Kidney capillary endothelial cell (primary cell): ENCODE data around the gene SUPT3H.

Experiments
- DNase-seq: peaks from one replicate; pipeline ENCODE4 v3.0.0-alpha.2; 2018; ENCODE audit warnings: low spot score

Gene SUPT3H

GRCh38 chr6:45002390-45003105 is 375.2 kb downstream of the SUPT3H start:
- no peak for DNase-seq

- no peak for DNase-seq
Observed at GRCh38 chr6:45001663-45002062, 376.1 kb downstream of the SUPT3H start.

DNA sequence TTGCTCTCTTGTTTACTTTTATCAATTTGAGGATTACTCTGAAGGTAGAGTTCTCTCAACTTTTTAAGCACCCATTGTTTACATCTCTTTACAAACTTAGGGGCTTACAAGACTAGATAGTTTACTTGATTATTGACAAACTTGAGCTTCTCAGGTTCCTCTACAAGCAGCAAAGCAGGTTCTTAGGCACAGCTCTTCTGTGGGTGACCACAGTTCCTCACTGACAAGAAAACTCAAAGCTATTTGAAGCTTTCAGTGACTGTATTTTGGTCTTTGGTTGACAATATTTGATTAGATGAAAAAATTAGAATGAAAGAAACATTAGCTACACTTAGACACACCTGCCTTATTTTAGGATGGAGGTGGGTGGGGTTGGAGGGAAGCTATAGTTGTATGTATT is 376.9 kb downstream of the SUPT3H start:
- DNase-seq, result no peak

DNA sequence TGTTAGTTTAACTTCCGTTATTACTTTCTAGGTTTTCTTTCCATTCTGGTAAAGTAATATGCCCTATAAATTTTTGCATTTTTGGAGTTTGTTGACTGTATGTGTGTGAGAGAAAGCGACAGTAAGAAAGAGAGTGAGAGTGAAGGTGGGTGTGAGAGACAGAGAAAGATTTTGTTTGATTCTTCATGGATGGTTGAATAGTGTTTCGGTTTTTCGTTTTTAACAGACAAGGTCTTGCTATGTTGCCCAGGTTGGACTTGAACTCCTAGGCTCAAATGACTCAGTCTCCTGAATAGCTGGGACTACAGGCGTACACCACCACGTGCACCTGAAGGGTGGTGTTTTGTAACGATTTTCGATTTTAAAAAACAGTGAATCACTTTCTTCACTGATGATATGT is 378.7 kb downstream of the SUPT3H start:
- DNase-seq, result no peak

- no peak for DNase-seq
Observed at GRCh38 chr6:44995486-44996132, 382.1 kb downstream of the SUPT3H start.

GRCh38 chr6:44989391-44989790 is 388.3 kb downstream of the SUPT3H start:
- DNase-seq, result no peak

GRCh38 chr6:44985006-44985405 is 392.7 kb downstream of the SUPT3H start:
- DNase-seq, result no peak

DNA sequence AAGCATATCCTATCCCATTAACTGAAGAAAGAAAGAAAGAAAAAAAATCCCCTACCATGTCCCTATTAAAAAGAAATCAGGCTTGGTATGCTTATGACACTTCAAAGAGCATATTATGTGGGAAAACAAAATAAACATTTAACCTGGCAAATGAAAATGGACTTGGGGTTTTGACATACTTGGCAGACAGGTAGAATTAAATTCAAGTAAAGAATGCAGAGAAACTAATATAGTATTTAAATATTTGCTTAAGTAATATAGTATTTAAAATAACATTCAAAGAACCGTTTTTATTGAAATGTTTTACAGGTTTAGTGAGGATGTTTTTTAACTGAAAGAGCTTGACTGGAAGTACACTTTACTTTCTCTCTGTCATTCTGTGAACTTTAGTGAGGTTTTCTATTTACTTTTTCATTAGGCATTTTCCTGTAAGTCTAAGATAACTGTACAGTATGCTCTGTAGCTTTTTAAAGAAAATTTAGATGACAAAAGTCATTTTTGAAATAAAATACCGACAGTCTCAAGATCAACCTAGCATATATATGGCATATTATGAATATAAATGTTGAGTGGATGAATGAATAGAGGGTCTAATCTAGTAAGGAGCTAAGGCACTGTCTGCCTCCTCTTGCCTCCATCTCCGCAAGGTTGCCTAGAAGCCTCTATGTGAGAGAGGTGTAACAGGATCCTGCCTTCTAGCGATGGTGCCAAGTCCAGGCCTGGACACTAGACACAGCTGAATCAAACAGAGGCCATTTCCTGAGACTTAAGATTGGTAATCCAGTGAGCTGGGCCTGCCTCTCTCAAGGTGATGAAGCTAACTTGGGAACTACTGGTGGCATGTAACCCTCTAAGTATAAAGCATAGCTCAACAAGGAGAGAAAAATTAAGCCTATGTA is 394.0 kb downstream of the SUPT3H start:
- no peak for DNase-seq

GRCh38 chr6:44980841-44981240 is 396.9 kb downstream of the SUPT3H start:
- DNase-seq, result no peak

GRCh38 chr6:44976677-44977641 is 400.8 kb downstream of the SUPT3H start:
- no peak for DNase-seq

- DNase-seq, result no peak
Observed at GRCh38 chr6:44974511-44974910, 403.2 kb downstream of the SUPT3H start.

GRCh38 chr6:44972709-44973108 is 405.0 kb downstream of the SUPT3H start:
- no peak for DNase-seq

DNA sequence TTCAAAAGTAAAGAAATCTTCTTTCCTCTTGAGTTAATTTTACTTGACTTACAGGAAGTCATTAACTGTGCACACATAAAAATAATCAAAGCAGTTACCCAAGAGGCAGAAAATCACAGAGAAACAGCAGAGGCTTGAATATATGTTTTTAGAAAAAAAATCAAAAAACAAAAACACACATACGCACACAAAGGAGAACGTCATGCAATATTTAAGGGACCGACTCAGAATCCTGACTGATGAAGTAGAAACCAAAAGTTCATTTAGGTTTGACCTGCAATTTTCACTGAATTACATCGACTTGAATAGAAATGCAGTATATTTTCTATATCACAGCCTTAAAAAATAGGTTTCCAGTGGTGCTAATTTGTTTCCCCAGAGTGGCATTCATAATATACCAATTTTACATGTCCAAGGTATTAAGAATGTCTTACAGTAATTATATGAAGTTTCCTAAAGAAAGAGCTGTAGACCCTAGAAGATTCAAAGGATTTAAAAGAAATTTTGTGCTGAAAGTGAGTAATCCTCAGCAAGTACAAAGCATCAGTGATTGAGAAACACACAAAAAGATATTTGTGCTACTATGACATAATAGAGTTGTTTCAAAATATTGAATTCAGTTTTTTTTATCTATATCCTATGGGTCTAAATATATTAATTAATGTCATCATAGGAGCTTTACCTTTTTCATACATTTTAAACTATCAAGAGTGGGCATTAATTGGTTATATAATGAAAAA is 408.1 kb downstream of the SUPT3H start:
- DNase-seq, result no peak

- DNase-seq, result no peak
Observed at GRCh38 chr6:44967481-44967880, 410.3 kb downstream of the SUPT3H start.

GRCh38 chr6:44966449-44967092 is 411.2 kb downstream of the SUPT3H start:
- peak; percentile 21 for DNase-seq

- no peak for DNase-seq
Observed at GRCh38 chr6:44965708-44966107, 412.0 kb downstream of the SUPT3H start.

- DNase-seq, result peak; percentile 39
Observed at GRCh38 chr6:44960898-44961297, 416.8 kb downstream of the SUPT3H start.

- no peak for DNase-seq
Observed at GRCh38 chr6:44959651-44960050, 418.1 kb downstream of the SUPT3H start.

DNA sequence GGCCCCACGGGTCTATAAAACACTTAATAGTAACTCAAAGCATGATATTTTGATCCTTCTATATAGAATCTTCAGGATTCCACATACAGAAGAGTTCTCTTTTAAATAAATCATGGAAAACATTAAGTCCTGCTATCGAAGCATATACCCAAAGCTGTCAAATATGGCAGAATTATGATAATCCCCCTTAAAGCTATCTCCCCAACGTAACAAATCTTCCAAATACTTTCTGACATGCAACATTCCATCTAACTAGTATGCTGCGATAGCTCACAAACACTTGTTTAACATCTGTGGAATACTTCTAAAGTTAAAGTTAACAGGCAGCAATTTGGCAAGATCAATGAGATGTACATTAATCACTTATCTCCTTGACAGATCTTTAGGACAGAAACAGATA is 420.6 kb downstream of the SUPT3H start:
- DNase-seq, result no peak

GRCh38 chr6:44956396-44956795 is 421.3 kb downstream of the SUPT3H start:
- no peak for DNase-seq
